Bone marrow (tissue), 2 donors: Measurements from ENCODE around the gene PTPN2.
A peak's percentile ranks its signal among the peaks of the same experiment; 100 is the strongest.

ENCODE experiments used
- DNase-seq, 2 donors: peaks; one replicate each; lab custom pipeline; 2025; lab: John Stamatoyannopoulos, UW

The PTPN2 gene

DNA sequence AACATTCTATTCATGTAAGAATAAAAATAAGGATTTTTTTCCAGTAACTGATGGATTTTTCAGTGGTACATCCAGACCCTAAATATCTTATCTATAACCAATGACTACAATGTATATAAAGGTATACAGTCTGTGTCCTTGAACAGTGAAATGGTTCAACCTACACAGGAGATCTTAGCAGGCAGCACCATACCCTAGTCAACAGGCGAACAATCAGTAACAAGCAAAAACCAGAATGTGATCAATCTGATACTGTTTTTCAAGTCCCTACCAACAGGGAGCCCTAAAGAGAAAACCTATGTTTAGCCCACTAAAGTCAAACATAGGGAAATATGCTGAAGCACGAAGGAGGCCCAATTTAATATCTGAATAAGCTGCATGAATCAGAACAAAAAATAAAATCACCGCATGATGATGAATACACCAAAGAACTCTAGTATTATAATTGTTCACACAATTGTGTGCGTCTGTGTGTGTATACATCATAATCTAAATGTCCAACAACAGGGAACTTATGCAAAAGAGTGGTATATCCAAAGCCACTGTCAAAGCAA, 26.0 kb downstream of the PTPN2 start:
- DNase-seq: no peak

- DNase-seq: no peak
Observed at GRCh38 chr18:12857215-12857905, 26.7 kb downstream of the PTPN2 start.

DNA sequence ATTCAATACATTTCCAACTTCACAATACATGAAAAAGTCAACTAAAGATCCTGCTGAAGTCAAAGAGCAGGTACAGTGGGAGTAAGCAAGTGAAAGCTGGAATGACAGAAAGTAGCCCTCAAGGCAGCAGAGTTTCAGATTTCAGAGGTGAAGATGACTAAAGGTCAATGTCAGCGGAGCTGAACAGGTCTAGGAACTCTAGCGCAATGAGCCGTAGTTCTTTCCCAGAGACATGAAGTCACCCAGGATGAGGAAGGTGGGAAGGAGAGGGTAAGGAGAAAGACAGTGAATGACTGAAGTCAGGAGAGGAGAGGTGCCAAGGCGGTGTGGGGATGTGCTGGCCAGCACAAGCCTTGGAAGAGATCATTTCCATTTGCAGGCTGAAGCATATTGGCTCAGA, 28.1 kb downstream of the PTPN2 start:
- DNase-seq: no peak

DNA sequence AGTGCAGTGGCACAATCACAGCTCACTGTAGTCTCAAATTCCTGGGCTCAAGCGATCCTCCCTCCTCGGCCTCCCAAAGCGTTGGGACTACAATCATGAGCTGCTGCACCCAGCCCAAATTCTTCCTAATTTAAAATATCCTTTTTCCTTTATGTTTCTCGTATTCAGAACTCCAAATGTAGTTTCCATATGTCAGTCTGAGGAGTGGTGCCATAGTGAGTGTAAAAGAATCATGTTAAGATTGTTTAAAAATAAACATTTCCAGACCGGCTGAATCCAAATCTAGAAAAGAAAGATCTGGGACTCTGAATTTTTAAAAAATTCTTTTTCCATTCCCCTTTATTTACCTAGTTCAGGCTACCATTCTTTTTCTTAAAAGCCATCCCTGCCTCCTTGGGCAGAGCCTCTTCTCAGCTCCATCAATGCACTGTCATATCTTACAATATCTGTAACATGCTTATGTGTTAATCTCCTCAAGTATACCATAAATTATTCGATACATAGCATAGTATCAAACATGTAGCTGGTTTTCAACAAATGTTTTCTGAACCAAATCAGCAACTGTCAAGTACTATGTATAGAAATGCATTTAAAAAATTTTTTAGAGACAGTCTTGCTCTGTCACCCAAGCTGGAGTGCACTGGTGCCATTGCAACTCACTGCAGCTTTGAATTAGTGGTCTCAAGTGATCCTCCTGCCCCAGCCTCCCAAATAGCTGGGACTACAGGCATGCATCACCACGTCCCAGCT, 31.3 kb downstream of the PTPN2 start:
- no peak for DNase-seq

DNA sequence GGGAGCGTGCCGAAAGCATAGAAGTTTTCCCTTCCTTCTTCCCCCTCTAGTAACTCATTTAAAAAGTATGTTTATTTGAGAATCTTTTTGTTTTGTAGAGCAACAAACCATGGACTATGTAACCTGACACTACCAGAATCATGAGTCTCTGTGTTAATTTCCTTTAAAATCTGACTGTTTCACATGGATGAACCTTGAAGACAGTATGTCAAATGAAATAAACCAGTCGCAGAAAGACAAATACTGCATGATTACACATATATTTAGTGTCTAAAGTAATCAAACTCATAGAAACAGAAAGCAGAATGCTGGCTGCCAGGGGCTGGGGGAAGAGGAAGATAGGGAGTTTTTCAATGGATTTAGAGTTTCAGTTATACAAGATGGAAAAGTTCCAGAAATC, 32.3 kb downstream of the PTPN2 start:
- DNase-seq: no peak

- DNase-seq: no peak
Observed at GRCh38 chr18:12849548-12849947, 34.5 kb downstream of the PTPN2 start.

GRCh38 chr18:12848405-12848804, 35.6 kb downstream of the PTPN2 start:
- DNase-seq: no peak

- DNase-seq: no peak
Observed at GRCh38 chr18:12844391-12844790, 39.6 kb downstream of the PTPN2 start.

DNA sequence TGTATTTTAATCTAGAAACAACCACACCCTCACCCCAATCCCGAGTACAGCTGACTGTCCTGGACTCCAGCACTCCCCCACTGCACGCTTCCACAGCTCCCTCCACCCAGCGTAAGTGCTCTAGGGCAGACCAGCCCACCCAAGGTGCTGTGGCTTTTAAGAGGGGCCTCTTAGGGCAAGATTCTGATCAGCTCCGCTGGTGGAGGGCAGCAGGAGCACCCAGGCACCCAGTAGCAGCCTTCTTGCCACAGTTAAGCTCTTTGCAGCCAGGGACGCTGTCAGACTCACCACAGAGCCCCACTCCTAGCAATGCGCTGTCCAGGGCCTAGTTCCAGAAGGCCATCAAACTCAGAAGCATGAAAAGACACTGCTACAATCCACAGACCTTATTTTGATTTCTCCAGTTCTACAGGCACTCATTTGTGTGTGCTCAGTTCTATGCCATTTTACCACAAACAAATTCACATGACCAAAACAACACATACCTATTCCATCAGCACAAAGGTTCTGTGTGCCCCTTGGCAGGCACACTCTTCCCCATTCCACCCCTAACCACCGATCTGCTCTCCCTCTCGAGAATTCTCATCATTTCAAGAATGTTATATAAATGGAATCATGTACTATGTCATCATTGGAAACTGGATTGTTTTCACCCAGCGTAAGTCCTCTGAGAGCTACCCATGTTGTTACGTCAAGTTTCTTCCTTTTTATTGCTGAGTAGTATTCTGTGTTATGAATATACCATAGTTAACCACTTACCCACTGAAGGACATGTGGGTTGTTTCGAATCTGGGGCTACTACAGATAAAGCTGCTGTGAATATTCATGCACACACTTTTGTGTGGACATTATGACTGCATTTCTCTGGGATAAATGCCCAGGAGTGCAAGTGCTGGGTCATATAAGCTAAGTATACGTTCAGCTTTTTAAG, 40.4 kb downstream of the PTPN2 start:
- DNase-seq: no peak

DNA sequence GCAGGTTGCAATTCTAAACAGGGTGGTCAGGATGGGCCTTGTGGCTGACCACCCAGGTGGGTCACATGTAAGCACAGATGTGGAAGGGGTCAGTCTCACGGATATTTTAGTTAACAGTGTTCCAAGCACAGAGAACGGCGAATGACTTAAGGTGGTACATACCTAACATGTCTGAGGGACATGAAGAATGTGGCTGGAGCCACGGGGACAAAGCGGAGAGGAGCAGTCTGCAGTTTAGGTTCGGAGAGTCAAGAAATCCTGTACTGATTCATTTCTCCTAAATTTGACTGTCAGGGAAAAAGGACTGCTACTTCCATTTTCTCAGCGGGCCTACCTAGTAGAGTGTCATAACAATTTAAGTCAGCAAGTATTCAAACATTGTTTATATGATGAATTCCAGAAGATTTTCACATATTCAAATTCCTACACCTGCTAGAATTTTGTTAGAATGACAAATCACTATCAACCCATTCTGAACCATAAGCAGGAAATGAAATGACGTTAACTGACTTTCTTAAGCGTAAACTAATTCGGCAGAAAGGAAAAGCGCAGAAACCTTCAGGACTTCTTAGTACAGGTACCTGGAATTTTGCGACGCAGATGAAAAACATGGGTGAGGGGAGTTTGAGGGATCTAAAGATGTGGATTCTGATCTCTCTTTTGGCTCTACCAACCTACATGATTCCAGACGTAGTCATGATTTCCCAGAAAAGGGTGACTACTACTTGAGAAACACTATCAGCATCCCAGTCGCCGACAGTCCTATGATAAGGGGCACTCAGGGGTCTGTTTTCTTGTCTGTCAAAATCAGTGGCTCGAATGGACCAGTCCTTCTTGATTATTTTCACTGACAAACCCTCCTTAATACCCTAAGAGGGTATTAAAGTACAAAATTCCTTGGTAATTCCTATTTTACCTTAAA, 41.3 kb downstream of the PTPN2 start:
- no peak for DNase-seq

DNA sequence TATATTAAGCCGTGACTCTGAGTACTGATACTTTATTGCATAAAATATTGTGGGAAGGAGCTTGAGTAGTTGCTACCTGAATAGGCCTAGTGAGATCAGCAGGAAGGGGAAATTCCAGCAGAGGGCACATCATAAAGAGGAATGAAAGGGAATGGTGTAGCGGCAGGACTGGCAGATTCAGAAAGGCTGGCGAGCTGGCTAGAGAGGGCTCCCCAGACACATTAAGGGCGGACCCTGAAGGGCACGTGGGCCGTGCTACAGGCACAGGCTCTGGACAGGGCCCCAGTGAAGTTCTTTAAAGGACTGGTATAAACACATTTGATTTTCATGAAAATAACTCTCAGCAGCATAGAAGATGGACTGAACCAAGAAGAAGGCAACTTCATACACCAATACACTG, 43.0 kb downstream of the PTPN2 start:
- DNase-seq: no peak

DNA sequence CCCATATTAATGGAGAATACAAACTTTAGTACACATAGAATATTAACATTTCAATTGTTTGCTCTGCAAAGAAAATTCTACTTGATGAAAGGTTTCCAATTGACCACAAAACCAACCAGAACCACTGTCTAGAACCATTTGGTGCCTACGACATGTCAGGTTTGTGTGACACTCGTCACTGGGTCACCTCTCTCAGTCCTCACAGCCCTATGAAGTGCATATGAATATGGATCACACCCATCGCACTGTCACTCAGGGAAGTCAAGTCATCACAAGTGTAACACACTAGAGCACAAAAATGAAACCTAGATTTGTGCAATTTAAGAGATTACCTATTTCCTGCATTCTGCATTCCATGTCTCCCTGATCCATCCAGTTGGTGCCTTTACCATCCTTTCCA, 43.7 kb downstream of the PTPN2 start:
- DNase-seq: no peak

- DNase-seq: peak in 1 of 2 donors; percentile 39
Observed at GRCh38 chr18:12839526-12840196, 44.4 kb downstream of the PTPN2 start.

DNA sequence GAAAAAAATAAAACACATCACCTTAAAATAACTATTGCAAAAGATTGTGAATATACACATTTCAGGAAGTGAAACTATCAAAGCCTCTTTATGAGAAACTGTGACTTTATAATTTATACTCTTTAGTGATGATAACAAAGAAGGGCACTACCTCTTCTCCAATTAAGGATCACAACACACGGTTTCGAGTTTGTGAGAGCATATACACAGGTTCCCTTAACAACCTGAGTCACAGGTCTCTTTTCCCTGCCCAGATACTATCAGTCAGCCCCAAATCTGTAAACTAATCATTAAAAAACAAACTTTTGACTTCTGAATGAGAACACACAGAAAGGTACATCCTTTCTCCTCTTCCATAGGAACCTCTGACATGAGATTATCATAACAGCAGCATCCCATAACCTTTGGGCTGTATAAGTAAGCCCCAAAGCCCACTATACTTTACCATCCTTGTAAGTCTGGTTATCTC, 44.9 kb downstream of the PTPN2 start:
- DNase-seq: no peak

DNA sequence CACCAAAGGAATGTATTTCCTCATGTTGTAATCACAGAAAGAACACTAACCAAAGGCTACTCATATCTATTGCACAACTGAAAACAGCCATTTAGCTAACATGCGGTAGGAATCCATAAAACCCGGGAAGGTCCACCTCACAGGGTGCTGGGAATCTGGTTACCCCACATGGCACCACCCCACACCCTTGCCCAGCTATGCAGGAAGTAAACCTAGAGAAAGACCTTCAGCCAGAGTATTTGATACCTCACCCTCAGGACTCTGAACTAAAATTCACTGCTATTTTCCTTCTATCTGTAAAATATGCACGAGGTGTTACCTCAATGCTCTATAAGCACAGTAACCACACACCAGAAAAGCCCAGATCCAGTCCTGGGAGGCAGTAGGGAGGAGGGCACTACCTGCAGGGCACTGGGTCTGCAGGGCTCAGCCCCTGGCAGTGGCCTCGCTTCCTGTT, 45.8 kb downstream of the PTPN2 start:
- peak in 1 of 2 donors; percentile 18 for DNase-seq

DNA sequence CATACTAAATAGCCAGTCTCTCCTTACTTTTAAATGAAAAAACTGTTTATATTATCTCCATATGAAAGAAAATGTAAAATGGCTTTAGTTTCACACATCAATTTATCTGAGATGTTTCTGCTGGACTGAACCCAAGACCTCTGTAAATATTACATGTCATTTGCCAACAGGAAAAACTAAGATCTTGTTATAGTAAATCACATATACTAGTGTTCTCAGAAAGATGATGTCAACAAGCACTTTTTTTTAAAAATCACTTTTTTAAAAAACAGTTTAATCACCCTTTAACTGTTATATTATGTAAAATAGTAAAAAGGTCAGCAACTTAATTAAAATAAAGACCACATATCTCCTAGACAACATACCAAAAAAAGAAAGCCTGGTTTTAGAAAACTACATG, 46.3 kb downstream of the PTPN2 start:
- no peak for DNase-seq

DNA sequence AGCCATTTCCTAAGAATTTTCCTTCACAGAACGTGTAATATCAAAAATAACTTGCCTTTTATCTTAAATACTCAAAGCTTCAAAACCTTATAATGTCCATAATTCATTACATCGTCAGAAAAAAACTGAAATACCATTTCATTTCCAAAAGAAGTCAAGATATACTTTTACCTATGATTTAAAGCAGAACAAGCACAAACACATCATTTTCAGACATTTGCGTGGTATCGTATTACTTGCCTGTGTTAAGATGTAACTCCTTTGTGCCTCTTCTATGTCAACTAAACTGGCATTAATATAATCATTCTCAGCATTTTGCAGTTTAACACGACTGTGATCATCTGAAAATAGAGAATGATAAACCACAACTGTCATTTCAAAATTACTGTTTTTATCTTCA, 47.5 kb downstream of the PTPN2 start:
- no peak for DNase-seq

- no peak for DNase-seq
Observed at GRCh38 chr18:12828116-12829051, 55.7 kb downstream of the PTPN2 start.

DNA sequence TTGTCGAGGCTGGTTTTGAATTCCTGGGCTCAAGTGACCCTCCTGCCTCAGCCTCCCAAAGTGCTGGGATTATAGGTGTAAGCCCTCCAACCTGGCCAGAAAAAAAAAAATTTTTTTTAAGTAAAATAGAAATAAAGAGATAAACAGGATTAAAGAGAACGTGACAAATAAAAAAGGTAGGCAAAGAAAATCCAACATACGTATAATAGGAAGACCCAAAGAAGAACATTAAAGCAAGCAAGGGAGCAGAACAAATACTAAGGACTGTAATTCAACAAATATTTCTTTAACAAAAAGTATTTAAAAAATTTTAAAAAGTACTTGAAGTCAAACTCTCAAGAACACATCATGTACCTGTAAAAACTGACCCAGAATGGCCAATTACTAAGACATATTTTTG, 56.4 kb downstream of the PTPN2 start:
- DNase-seq: no peak
